ENCODE results near the gene GFRA1.
"Not testable (repeated sequence)": the region's sequence is repeated elsewhere in the genome, so short reads cannot be mapped to it uniquely, and the experiment has no call there.

Gene GFRA1

DNA sequence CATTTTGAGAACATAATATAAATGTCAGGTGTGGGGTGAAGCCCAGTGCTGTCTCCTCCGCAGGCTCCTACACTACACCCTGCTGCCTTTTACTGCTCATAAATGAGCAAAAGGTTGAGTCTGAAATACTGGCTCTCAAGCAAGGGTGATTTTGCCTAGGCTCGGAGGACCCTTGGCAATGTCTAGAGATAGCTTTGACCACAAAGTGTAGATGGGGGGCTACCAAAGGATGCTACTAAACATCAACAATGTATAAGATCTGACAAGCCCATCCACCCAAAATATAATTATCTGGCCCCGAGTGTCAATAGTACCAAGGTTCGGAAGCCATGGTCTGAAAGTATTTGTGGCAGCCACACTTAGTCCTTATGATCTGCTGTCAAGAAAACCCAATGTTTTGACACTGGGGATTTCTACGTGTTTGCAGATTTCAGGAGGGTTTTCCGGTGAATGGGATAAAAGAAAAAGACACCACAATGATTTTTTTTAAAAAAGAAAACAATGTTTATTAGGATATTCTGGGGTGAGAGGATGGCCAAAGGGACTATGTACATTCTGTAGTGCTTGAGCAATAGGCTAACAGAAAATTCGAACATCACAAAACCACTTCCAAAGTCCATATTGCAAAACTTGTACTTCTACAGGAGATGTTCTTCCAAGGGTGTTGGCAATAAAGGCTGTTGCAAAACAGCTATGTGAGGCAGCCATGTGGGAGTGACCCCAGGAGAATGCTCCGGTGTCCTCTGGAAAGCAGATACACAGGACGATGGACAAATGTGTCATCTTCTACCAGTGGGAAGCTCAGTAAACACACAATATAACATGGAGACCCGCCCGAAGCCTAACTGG lies 216.3 kb downstream of the GFRA1 start:
- DNase-seq, result no peak

DNA sequence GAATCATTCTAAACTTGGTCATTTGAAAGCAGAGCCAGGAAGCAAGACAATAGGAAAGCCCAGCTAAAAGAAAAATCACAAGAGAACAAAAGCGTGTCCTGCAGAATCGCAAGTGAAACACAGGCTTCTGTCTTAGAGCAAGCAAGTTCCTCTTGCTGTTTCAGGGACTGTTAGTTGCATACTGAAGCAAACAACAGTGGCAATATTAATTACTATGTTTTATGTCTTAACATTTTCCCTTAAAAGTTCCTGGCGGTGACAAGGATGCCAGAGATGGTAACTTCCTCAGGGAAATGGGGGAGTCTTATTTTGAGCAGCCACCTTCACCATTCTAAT lies 217.1 kb downstream of the GFRA1 start:
- no peak for DNase-seq

DNA sequence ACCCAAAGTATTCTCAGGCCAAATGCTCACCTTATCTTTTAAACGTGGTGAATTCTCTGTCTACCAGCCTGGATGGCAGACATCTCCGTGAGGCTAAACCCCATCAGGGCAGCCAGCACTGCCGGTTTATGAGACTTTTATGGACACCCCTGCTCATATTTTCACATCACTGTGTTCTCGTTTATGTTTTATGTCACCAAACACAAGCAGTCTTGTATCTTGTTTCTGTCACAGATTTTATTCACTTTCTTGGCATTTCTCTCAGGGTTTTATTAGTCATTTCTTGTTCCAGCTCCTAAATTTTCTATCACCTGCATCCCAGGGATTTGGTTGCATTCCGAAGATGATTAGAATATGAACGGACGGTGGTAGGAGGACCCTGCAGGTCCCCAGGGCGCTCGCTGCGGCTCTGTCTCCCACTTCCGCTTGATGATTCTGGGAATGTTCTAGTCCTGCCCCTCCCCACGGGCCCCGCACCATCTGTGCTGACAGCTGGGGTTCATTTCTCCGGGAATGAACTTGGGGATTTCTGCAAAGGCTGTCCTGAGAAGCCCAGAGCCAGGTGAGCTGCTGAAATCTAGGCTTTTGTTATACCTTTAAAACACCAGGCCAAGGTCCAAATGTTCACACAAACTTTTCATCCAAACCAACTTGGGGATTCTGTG lies 217.6 kb downstream of the GFRA1 start:
- no peak for DNase-seq

DNA sequence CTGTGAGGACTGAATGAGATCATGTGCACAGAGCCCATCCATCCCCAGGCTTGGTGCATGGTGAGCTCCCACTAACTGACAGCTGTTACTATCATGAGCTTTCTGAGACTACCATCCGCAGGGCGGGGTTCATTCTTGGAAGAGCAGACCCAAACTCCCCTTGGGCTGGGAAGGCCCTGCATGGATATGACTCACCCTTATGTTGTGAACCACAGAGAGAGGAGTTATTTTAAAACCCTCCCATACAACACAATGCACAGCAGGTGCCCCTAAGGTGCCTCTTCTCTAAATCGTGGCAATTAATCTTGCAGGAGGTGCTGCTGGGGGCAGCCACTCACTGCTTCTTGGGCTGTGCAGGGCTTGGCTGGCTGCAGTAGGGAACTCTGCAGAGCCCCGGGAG lies 219.1 kb downstream of the GFRA1 start:
- DNase-seq, result no peak

DNA sequence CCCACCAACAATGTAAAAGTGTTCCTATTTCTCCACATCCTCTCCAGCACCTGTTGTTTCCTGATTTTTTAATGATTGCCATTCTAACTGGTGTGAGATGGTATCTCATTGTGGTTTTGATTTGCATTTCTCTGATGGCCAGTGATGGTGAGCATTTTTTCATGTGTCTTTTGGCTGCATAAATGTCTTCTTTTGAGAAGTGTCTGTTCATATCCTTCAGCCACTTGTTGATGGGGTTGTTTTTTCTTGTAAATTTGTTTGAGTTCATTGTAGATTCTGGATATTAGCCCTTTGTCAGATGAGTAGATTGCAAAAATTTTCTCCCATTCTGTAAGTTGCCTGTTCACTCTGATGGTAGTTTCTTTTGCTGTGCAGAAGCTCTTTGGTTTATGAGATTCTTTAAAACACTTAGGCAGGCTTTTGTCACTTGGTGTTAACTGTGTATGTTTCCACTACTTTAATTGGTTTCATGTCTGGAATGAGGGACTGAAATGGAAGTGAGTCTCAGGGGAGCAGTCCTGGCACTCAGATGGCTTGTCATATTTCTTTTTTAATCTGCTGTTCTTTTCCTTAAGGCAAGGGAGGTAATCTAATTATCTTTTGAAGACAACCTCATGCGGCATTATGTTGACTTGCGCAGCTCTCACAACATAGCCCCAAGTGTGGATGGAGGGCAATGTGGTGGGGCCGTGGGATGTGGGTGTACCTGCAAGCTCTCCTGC lies 219.8 kb downstream of the GFRA1 start:
- not testable (repeated sequence) for DNase-seq

DNA sequence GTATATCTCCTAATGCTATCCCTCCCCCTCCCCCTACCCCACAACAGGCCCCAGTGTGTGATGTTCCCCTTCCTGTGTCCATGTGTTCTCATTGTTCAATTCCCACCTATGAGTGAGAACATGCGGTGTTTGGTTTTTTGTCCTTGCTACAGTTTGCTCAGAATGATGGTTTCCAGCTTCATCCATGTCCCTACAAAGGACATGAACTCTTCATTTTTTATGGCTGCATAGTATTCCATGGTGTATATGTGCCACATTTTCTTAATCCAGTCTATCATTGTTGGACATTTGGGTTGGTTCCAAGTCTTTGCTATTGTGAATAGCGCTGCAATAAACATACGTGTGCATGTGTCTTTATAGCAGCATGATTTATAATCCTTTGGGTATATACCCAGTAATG lies 220.5 kb downstream of the GFRA1 start:
- not testable (repeated sequence) for DNase-seq

DNA sequence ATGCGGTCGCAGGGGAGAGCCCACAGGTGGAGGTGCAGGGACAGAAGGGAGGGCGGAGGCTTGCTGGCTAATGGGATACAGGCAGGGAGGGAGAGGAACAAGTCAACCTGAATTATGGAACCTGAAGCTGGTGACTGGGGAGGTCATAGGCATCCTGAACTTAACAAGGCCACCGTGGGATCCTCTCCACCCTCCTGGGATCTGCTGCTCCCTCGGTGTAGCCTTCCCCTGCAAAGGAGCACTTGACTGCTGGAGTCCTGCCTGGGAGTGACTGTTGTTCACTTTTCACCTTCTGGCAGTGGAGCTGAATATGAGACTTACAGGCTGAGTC lies 223.1 kb downstream of the GFRA1 start:
- DNase-seq, result no peak

DNA sequence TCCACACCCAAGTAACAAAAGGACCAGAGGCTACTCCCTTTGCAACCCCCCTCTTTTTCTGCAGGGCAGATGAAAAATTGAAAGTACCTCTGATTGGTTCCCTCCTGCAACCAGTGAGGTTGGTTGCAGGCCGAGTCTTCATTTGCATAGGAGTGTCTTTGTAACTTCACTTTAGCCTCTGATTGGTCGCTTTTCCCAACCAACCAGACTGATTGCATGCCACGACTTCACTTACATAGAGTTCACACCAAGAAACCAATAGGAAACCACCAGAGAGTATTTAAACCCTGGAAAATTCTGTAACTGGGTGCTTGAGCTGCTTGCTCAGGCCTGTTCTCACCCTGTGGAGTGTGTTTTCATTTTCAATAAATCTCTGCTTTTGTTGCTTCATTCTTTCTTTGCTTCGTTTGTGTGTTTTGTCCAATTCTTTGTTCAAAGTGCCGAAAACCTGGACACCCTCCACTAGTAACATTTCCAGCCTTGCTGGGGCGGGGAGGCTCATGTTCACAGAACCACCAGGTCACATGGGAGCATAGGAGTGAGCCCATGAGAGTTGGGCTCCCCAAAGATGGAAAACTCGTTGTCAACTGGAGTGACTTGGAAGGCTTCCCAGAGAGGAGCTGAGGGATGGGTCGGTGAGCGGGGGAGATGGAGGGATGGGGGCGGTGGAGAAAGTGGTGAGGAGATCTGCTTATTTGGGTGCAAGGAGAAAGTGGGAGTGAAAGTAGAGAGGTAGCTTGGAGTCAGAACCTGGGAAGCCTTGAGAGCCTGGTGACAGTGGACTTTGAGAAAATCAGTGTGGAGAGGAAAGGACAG lies 223.6 kb downstream of the GFRA1 start:
- no peak for DNase-seq

DNA sequence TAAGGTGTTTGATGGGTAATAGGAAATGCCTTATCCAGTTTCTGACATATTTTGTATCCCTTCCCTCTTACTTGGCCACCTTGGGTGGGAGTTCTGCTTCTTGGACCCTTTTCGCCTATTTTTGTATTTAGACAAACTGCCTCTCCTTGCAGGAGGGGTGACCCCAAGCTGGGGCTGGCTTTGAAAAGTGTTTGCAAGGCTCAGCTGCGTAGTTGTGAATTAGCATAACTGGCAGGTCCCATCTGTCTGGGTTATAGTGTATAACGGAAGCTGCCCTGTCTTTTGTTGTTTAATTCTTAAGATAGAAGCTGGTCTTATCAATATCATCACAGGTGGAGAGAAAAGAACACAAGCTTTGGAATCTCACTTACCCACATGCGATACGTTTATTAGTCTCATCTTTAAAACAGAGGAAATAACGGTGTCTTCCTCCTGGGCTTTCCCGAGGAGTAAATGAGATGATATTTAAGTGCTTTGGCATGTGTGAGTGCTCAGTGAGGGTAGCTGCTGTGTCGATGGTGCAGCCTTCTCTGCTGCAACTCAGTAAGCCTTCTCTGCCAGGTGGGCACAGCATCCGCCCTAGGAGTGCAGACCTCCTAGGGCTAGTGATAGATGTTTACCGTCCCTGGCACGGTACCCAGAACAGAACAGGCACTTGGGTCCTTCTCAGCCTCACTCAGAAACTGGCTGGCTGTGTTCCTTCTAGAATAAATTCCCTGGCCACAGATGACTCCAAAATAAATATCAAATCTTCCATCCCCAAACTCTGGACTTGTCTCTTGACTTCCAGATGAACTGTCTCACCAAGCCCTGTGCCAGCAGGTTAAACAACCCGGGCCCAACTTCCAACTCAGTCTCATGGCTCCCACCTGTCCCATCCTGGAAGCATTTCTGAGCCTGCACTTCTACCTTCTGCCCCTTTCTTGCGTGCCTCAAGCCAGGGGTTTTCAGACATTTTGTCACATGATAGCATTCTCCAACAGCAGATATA lies 227.3 kb downstream of the GFRA1 start:
- DNase-seq, result no peak

DNA sequence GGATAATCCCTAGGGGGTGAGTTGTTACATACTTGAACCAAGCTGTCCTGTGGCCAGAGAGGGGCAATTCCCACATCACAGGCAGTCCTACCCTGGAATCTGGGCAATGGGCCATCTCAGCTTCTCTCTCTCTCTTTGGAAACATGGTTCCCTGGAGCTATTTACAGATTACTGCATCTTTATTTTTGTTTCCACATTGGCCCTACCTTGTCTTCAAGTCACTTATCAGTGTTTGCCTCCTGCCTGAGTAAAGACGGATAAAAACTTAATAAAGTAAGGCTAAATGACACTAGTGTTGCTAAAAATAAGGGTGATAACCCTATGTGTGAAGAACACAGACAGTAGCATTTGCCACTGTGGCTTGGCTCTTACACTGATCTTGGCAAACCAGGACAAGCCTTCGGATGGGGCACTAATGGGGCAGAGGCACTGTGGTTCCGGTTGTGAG lies 228.2 kb downstream of the GFRA1 start:
- no peak for DNase-seq

DNA sequence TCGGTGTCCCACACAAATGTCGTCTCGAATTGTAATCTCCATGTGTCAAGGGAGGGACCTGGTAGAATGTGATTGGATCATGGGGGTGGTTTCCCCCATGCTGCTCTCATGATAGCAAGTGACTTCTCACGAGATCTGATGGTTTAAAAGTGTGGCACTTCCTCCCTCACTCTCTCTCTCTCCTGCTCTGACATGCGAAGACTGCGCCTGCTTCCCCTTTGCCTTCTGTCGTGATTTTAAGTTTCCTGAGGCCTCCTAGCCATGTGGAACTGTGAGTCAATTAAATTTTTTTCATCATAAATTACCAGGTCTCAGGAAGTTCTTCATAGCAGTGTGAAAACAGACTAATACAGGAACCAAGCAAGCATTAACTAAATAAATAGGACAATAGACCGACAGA lies 229.1 kb downstream of the GFRA1 start:
- DNase-seq, result no peak

DNA sequence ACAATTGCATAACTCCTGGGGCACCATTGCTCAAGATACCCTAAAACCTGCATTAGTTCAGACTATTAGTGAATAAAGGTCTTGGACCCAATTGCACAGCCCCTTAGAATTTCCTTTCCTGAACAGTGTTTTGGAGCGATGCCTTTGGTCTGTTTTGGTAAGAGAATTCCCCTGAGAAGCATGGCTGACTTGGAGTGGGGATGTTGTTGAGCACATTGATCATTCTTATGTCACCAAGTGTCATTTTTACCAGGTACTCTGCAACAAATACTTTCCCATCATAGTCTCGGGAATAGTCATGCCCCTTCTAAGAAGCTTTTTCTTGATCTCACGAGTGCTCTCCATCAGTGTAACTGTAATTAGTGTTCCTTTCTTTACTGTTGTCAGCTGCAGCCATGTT lies 229.7 kb downstream of the GFRA1 start:
- DNase-seq, result no peak

DNA sequence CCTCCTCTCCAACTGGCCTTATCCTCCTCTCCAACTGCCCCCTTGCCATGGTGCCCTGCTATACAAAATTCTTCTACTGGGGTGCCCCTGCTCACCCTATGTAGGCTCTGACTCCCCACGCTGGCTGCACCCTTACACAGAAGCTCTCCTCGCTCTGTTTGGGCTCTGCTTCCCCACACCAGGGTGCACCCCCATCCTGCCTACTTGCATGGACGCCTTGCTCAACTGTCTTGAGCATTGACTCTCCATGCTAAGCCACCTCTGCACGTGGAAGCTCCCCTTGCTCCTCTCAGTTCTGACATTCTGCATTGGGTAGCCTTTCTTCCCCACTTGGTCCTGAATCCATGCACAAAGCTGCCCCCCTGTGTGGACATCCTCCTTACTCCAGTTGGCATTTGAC lies 231.1 kb downstream of the GFRA1 start:
- DNase-seq, result no peak

DNA sequence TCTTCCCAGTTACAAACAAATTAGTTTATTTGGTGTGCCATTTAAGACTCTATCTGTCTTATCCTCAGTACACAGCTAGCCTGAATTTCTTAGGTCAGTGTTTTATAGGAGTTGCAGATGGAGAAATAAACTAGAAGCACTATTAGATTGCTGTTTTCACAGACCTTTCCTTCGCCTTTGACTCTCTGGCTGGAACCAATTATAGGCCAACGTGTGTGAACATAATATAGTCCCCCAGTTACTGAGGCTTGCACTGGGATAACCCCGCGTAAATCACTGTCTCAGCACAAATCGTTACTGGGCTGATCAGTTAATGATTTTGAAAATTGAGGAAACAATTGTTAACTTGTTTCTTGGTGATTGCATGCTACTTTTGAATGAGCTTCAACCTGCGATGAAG lies 233.4 kb downstream of the GFRA1 start:
- DNase-seq, result no peak

DNA sequence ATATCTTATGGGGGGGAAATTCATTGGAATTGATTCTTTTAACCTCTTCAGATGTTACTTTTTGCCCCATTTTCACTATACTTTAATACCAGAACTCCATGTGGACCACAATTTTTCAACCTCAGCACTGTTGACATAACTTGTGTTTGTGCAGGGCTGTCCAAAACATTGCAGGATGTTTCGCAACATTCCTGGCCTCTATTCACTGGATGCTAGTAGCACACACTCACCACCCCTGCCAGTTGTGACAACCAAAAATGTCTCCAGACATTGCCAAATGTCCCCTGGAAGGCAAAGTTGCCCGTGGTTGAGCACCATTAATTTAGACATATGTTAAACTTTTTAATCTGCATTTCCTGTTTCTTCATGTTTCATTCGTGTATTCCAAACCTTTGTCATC lies 234.7 kb downstream of the GFRA1 start:
- DNase-seq, result no peak

DNA sequence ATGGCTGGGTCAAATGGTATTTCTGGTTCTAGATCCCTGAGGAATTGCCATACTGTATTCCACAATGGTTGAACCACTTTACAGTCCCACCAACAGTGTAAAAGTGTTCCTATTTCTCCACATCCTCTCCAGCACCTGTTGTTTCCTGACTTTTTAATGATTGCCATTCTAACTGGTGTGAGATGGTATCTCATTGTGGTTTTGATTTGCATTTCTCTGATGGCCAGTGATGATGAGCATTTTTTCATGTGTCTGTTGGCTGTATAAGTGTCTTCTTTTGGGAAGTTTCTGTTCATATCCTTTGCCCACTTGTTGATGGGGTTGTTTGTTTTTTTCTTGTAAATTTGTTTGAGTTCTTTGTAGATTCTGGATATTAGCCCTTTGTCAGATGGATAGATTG lies 237.6 kb downstream of the GFRA1 start:
- not testable (repeated sequence) for DNase-seq

DNA sequence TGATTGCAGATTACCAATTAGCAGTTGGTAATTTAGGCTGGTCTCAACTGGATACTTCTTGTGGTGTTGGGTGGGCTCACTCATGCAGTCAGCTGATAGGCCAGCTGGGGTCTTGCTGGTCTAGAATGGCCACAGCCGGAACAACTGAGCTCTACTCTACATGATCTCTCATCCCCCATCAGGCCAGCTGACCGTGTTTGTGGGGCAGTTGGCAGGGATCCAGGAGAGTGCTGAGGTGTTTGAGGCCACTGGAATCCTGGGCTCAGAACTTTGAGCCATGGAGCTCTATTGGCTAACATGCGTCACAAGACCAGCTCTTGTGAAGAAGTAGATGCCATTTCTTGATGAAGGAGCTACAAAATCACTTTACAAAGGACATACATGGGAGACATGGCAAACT lies 242.4 kb downstream of the GFRA1 start:
- no peak for DNase-seq

DNA sequence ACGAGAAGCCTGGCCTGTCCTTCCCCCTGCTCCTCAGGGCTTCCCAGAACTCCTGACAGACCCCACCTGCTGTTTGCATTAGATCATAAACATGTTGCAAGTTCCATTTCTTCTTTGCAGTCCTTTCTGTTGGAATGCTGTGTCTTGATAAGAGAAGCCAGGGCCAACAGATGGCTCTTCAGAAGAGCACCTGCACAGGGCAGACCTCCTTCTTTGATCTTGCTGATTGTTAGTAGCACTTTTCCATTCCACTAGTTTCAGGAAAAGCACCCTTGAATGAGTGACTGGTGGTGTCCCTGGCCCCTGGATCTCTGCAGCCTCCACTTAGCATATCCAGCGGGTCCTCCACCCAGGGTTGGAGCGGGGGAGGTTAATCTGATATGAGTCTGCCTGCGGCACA lies 243.2 kb downstream of the GFRA1 start:
- DNase-seq, result no peak

DNA sequence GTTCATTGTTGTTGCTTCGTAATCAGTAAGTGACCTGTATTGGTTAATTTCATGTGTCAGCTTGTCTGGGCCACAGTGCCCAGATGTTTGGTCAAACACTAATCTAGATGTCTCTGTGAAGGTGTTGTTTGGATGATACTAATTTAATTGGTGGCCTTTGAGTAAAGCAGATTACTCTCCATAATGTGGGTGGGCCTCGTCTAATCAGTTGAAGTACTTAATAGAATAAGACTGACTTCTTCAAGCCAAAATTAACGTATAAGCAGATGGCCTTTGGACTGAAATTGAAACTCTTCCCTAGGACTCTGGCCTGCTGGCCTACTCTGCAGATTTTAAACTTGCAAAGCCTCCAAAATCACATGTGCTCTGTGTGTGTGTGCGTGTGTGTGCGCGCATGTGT lies 245.7 kb downstream of the GFRA1 start:
- no peak for DNase-seq

DNA sequence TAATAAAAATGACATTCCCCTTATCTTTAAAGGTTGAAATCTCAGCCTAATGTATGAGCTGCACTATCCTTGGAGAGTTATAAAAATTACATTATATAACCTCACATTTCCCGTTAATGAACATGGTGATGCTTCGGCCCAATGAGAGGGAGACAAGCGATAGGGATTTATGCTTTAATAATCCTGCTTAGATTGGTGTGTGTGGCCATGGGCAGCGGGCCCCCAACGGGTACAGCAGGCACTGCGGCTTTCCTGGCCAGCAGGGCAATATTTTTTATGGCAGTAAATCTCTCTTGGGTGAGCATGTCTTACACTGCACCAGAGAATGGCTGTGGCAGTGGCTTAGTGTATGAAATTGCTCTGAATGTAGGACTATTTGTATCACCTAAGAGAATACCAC lies 246.3 kb downstream of the GFRA1 start:
- DNase-seq, result no peak

DNA sequence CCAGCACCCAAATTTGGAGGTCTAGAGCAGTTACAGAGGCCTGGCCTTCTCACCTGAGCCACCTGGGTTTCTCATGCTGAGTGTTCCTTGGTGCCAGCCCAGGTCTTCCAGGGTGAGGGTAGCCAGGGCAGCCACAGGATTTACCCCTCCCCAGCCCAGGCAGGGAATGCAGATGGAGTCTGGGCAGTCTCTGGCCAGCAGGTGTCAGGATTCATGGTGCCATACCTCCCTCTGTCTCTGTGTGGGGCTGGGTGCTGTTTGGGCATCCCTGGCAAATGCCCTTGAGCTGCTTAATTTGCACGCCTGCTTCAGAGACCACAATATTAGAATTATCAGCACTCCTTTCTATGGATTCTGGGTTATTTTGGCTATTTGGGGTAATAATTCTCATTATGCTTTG lies 246.7 kb downstream of the GFRA1 start:
- DNase-seq, result no peak

DNA sequence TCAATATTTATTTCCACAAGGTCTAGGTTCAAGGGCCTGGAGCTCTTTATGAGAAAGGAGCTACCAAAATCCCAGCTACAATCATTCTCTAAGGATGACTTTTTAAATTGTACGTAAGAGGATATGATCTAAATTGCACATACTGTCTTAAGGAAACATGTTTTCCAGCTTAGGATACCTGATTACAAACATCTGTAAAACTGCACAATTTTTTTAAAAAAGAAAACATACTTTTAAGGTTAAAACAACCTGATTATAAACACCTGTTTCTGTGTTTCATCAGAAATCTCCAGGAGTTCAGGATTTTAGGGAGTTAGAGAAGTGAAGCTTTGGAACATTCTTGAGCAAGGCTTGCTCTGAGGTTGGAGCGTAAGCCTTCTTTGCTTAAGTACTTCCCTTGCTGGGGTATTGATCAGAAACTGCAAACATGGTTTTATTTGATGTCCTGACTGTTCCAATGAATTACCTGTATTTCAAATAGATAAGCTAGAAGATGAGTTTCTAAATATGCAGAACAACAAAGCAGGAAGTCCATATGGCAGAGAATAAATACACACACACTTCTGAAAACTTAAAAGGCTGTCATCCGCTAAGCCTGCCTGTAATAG lies 248.6 kb downstream of the GFRA1 start:
- DNase-seq, result no peak
